ENCODE results near the gene JSRP1. TPM values are rescaled to one million over a fixed set of nuclear protein-coding genes. Genes with fewer than 3 reads are reported as not detected.
"Not testable (repeated sequence)": the region's sequence is repeated elsewhere in the genome, so short reads cannot be mapped to it uniquely, and the experiment has no call there.

JSRP1 gene
- total and polyA plus RNA-seq, 2 experiments from 2014 or later: 0.30 to 0.93 TPM

DNA sequence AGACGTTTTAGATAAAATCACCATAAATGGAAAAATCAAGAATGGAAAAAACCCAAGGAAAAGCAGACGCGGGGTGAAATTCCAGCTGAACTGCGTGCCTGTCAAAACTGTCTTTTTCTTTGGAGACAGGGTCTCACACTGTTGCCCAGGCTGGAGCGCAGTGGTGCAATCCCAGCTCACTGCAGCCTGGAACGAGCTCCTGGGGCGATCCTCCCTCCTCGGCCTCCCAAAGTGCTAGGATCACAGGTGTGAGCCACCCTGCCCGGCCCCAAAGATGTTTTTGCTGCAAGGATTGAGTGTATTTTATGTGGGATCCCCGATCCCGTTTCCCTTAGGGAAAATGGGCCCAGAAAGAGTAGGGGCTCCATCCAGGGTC, 26.6 kb upstream of the JSRP1 start:
- Histone ChIP-seq H3K9me2 (replicated peaks; ENCODE audit: insufficient read depth) (no peaks in the 10 kb centered on the region), H3K79me2 (no peaks in the 10 kb centered on the region), H3K4me1 (ENCODE audit: insufficient read depth) (peaks cover 11% of the 10 kb centered on the region), H3K4me2 (peak overlapping the region; percentile 84), H3K36me3 (replicated peaks; ENCODE audit: insufficient read depth, low read depth) (no peaks in the 10 kb centered on the region), H4K20me1 (ENCODE audit: insufficient read depth, poor library complexity, severe bottlenecking) (no peaks in the 10 kb centered on the region), H3K27me3 (peaks cover 26% of the 10 kb centered on the region), H3K27ac (no peak overlapping the region), H2AFZ (no peak overlapping the region), H3K4me3 (no peak overlapping the region), H3K9me3 (ENCODE audit: low read depth) (no peaks in the 10 kb centered on the region)
- WGBS (ENCODE audit: low lambda C conversion rate, missing lambda C conversion rate): 62% methylated on average over 11 of the region's 11 CpGs
- no peak for DNase-seq (ENCODE audit: low spot score)
- no peak for TF ChIP-seq EZH2 (IDR thresholded peaks at IDR 0.05; ENCODE audit: borderline replicate concordance)
- no peak for TF ChIP-seq EZH2phosphoT487 (IDR thresholded peaks at IDR 0.05; ENCODE audit: low read depth, severe bottlenecking, unreplicated experiment)
- TF ChIP-seq CTCF (IDR thresholded peaks at IDR 0.05; ENCODE audit: poor library complexity): no peak

DNA sequence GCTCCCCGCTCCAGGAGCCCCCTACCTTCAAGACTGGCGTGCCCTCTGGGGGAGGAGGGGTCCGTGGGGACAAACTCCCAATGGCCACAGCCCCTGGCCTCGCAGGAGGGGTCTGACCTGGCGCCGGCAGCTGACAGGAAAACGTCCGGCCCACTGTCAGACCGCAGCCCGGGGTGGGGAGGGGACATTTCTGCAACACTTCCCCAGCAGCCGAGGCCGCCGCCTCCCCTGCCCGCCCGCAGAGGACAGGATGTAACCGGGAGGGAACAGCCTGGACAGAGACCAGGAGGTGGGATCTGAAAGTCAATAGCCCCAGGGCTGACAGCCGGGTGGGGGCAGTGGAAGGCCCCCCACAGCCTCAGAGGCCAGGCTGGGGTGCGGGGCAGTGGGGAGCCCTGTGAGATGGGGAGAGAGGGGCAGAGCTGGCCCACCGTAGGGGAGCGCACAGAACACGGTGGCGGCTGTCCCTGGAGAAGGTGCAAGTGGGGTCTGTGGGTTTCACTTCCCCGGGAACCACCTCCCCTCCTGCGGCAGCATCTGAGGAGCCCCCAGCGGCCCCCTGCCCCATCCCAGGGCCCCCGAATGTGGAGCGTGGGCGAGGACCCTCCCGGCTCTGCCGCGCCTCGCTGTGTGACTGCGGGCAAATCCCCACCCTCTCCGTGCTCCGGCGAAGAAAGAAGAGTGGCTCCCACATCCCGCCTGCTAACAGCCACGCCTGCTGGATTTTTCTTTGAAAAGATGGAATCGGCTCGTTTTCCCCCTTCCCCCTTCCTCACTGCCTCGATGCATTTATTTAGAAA, 26.0 kb upstream of the JSRP1 start, which contains the start of gene PEAK3:
TSS of gene PEAK3 (minus strand) at position 114 of the 800 bp plus-strand sequence. CDS start 1,244 bp downstream, outside the sequence.
- Histone ChIP-seq H4K20me1 (ENCODE audit: insufficient read depth, poor library complexity, severe bottlenecking) (no peaks in the 10 kb centered on the region), H3K79me2 (no peaks in the 10 kb centered on the region), H3K9me3 (ENCODE audit: low read depth) (no peaks in the 10 kb centered on the region), H3K4me1 (ENCODE audit: insufficient read depth) (peaks cover 11% of the 10 kb centered on the region), H3K27ac (no peak within 1 kb of the TSS), H3K4me2 (peak within 1 kb of the TSS; percentile 84), H3K36me3 (replicated peaks; ENCODE audit: insufficient read depth, low read depth) (no peaks in the 10 kb centered on the region), H3K9me2 (replicated peaks; ENCODE audit: insufficient read depth) (no peaks in the 10 kb centered on the region), H3K4me3 (no peak within 1 kb of the TSS), H3K27me3 (peaks cover 20% of the 10 kb centered on the region), H2AFZ (no peak within 1 kb of the TSS)
- WGBS (ENCODE audit: low lambda C conversion rate, missing lambda C conversion rate): 7% methylated on average over 32 of the region's 41 CpGs
- no peak for DNase-seq (ENCODE audit: low spot score)
- TF ChIP-seq CTCF (IDR thresholded peaks at IDR 0.05; ENCODE audit: poor library complexity) (no peak), EZH2 (IDR thresholded peaks at IDR 0.05; ENCODE audit: borderline replicate concordance) (peak; percentile 16)

GRCh38 chr19:2281265-2282061, 25.2 kb upstream of the JSRP1 start:
- not testable (repeated sequence) for H2AFZ ChIP-seq; H3K79me2 ChIP-seq; H3K36me3 ChIP-seq (replicated peaks; ENCODE audit: insufficient read depth, low read depth); H3K27ac ChIP-seq; H3K9me3 ChIP-seq (ENCODE audit: low read depth); H3K4me3 ChIP-seq; H3K9me2 ChIP-seq (replicated peaks; ENCODE audit: insufficient read depth); H4K20me1 ChIP-seq (ENCODE audit: insufficient read depth, poor library complexity, severe bottlenecking); DNase-seq (ENCODE audit: low spot score)
- peaks cover 11% of the 10 kb centered on the region for H3K4me1 ChIP-seq (ENCODE audit: insufficient read depth)
- peak overlapping the region; percentile 84 for H3K4me2 ChIP-seq
- 26% methylated on average over 12 of the region's 16 CpGs for WGBS (ENCODE audit: low lambda C conversion rate, missing lambda C conversion rate)
- peaks cover 15% of the 10 kb centered on the region for H3K27me3 ChIP-seq

All from hepatocyte (in vitro differentiated cells).